Endothelial cell of umbilical vein (primary cell): ENCODE data around the gene SPEF2. TPM values are rescaled to one million over a fixed set of nuclear protein-coding genes. Genes with fewer than 3 reads are reported as not detected.

ENCODE experiments used
- BruUV-seq: library from RNA; stranded (reverse); fragments of 400-500 nt; replicated peaks from 2 replicates; lab custom pipeline; 2021; lab: Mats Ljungman, UMichigan
- CTCF ChIA-PET: fragments of 300-600, 350-600 bp; sonication (Branson Sonifier 250); formaldehyde crosslinking; loops from one replicate; lab custom pipeline; 2021; ENCODE audit warnings: antibody characterized with exemption, inconsistent platforms; lab: Charles Lee
- POLR2A ChIA-PET: fragments of 300-600, 350-600 bp; sonication (Branson Sonifier 250); formaldehyde crosslinking; loops from one replicate; lab custom pipeline; 2021; ENCODE audit warnings: antibody characterized with exemption, inconsistent platforms; lab: Charles Lee
- DNase-seq: peaks from one replicate; pipeline ENCODE4 v3.0.0-alpha.2; 2011; ENCODE audit warnings: low read depth, low spot score
- FAIRE-seq: peaks from 2 replicates; lab custom pipeline; 2011; peaks lifted over from hg19 to GRCh38; lab: Jason Lieb, UNC
- H2AFZ ChIP-seq: 2 replicates; pipeline ENCODE4 v1.6.0; 2012; ENCODE audit warnings: low read depth, low read length, control low read depth, inconsistent platforms
- H3K27ac ChIP-seq: 2 replicates; pipeline ENCODE4 v1.5.1; 2011; ENCODE audit warnings: low read depth, mild to moderate bottlenecking, control low read depth, low read length, moderate library complexity; ENCODE audit not compliant: insufficient read depth
- H3K27me3 ChIP-seq, 2 experiments: 2 replicates each; pipeline versions ENCODE4 v1.6.0 to v1.6.1; 2011; ENCODE audit warnings: low read length in 2 of 2, mixed read lengths in 1 of 2; ENCODE audit not compliant: control insufficient read depth in 2 of 2, insufficient read depth in 2 of 2
- H3K36me3 ChIP-seq, 2 experiments: 2 replicates in 1 of 2; 3 replicates in 1 of 2; pipeline ENCODE4 v1.5.1; 2011; ENCODE audit warnings: low read length in 2 of 2, mild to moderate bottlenecking in 1 of 2, moderate library complexity in 1 of 2; ENCODE audit not compliant: control insufficient read depth in 2 of 2, insufficient read depth in 2 of 2; ENCODE audit errors: extremely low read depth in 1 of 2
- H3K4me1 ChIP-seq: 3 replicates; pipeline ENCODE4 v1.5.1; 2011; ENCODE audit warnings: mild to moderate bottlenecking, low read length; ENCODE audit not compliant: control insufficient read depth, insufficient read depth; ENCODE audit errors: extremely low read depth
- H3K4me2 ChIP-seq: 2 replicates; pipeline ENCODE4 v1.6.1; 2011; ENCODE audit warnings: low read length, control low read depth, mixed read lengths; ENCODE audit not compliant: insufficient read depth
- H3K4me3 ChIP-seq, 3 experiments: fragments of 200-600 bp in 1 of 3; sonication (generic), shearing (Covaris generic) in 1 of 3; replicated peaks in 1 of 3; 2 replicates each; pipeline ENCODE4 v1.5.1; 2011 to 2016; ENCODE audit warnings: control low read depth in 3 of 3, low read length in 3 of 3, mild to moderate bottlenecking in 2 of 3, inconsistent platforms in 1 of 3, low read depth in 1 of 3, moderate library complexity in 1 of 3; ENCODE audit not compliant: insufficient read depth in 1 of 3
- H3K79me2 ChIP-seq: 2 replicates; pipeline ENCODE4 v1.6.0; 2012; ENCODE audit warnings: low read length, inconsistent platforms; ENCODE audit not compliant: control insufficient read depth, insufficient read depth
- H3K9ac ChIP-seq: replicated peaks from 2 replicates; pipeline ENCODE3; 2011; ENCODE audit warnings: low read length, control low read depth; ENCODE audit not compliant: insufficient read depth; ENCODE audit errors: extremely low read depth
- H3K9me1 ChIP-seq: replicated peaks from 3 replicates; pipeline ENCODE4 v1.6.0; 2011; ENCODE audit warnings: mild to moderate bottlenecking, low read length; ENCODE audit not compliant: control insufficient read depth, insufficient read depth; ENCODE audit errors: extremely low read depth
- H3K9me3 ChIP-seq: replicated peaks from 2 replicates; pipeline ENCODE4 v1.5.1; 2012; ENCODE audit warnings: low read length, inconsistent platforms; ENCODE audit not compliant: control insufficient read depth, insufficient read depth
- H4K20me1 ChIP-seq: replicated peaks from 2 replicates; pipeline ENCODE3; 2011; ENCODE audit warnings: mild to moderate bottlenecking, low read length; ENCODE audit not compliant: control insufficient read depth, insufficient read depth; ENCODE audit errors: extremely low read depth
- CTCF ChIP-seq, 2 donors: IDR thresholded peaks; 1 replicate in 1 of 2; 2 replicates in 1 of 2; pipeline ENCODE4 v1.5.1; 2011; ENCODE audit warnings: low read length in 2 of 2, mild to moderate bottlenecking in 2 of 2, moderate library complexity in 2 of 2, control low read depth in 1 of 2, inconsistent platforms in 1 of 2, low read depth in 1 of 2; ENCODE audit not compliant: insufficient read depth in 1 of 2; ENCODE audit errors: extremely low read depth in 1 of 2
- EZH2 ChIP-seq: IDR thresholded peaks from 2 replicates; pipeline ENCODE4 v1.6.1; 2012; ENCODE audit warnings: borderline replicate concordance, low read depth, mild to moderate bottlenecking, moderate library complexity, low read length, inconsistent platforms; ENCODE audit not compliant: severe bottlenecking
- FOS ChIP-seq: IDR thresholded peaks from 2 replicates; pipeline ENCODE4 v1.6.1; 2011; ENCODE audit warnings: mild to moderate bottlenecking, low read length, moderate library complexity, borderline replicate concordance; ENCODE audit not compliant: insufficient read depth
- GATA2 ChIP-seq: IDR thresholded peaks from 2 replicates; pipeline ENCODE4 v1.7.0; 2011; ENCODE audit warnings: low read depth, mild to moderate bottlenecking, moderate library complexity, mixed read lengths, low read length; ENCODE audit not compliant: insufficient read length, insufficient read depth
- JUN ChIP-seq: IDR thresholded peaks from 2 replicates; pipeline ENCODE4 v1.6.1; 2011; ENCODE audit warnings: borderline replicate concordance, low read depth; ENCODE audit not compliant: insufficient read length, insufficient read depth
- MAX ChIP-seq: IDR thresholded peaks from 2 replicates; pipeline ENCODE4 v1.6.1; 2011; ENCODE audit not compliant: insufficient read depth, insufficient read length
- MYC ChIP-seq: IDR thresholded peaks from one replicate; pipeline ENCODE4 v1.6.1; 2011; ENCODE audit warnings: mild to moderate bottlenecking, low read depth, low read length
- POLR2A ChIP-seq: IDR thresholded peaks from 2 replicates; pipeline ENCODE4 v1.6.1; 2012; ENCODE audit warnings: low read depth, mild to moderate bottlenecking, control low read depth, low read length
- POLR2AphosphoS5 ChIP-seq: IDR thresholded peaks from 2 replicates; pipeline ENCODE4 v1.6.1; 2012; ENCODE audit warnings: low read depth, mild to moderate bottlenecking, control low read depth, low read length, moderate library complexity; ENCODE audit not compliant: insufficient read depth
- dilution Hi-C: fragments of 300-500 bp; cut with MboI; formaldehyde crosslinking; loops from one replicate; pipeline ENCODE4 v1.15.0; 2019; ENCODE audit warnings: low sequenced_read_pairs; ENCODE audit not compliant: extremely low pct_ligation_motif_present
- intact Hi-C: fragments of 100-400 bp; cut with micrococcal nuclease; formaldehyde crosslinking; loops from one replicate; pipeline ENCODE4 v1.10.0; 2022
- polyA plus RNA-seq, 4 experiments: library from polyadenylated mRNA; depleted of rRNA in 3 of 4; stranded (reverse) in 3 of 4; unstranded in 1 of 4; fragments of >200 nt; gene quantifications; 2 replicates each; pipeline versions ENCODE4 v1.2.1 to v1.2.3, GENCODE V29; 2011 to 2012; ENCODE audit warnings: missing spikeins in 1 of 4
- total RNA-seq: library from RNA; stranded (reverse); gene quantifications from 2 replicates; pipeline ENCODE4 v1.2.3, GENCODE V29; 2021

Gene SPEF2
- total and polyA plus RNA-seq, 2 donors (not counting 3 experiments of a cell fraction or from before 2014, with no cell fraction given): 0.28 to 0.73 TPM

GRCh38 chr5:35761541-35761940 lies 143.9 kb downstream of the SPEF2 start:
- DNase-seq (no peak), FAIRE-seq (no peak)
- Histone ChIP-seq H3K27me3 (no peaks in the 10 kb centered on the region), H3K4me1 (no peaks in the 10 kb centered on the region), H3K9me3 (no peaks in the 10 kb centered on the region), H3K79me2 (no peaks in the 10 kb centered on the region), H3K4me3 (no peak overlapping the region), H2AFZ (no peak overlapping the region), H4K20me1 (no peaks in the 10 kb centered on the region), H3K27ac (no peak overlapping the region), H3K9me1 (no peaks in the 10 kb centered on the region), H3K36me3 (no peaks in the 10 kb centered on the region), H3K9ac (no peak overlapping the region), H3K4me2 (no peak overlapping the region)
- no TSS peak for BruUV-seq
- ChIA-PET POLR2A (no interaction called here), CTCF (interaction anchor here (1.3 kb wide), 1 partner anchor 165 kb away, joined by 4 read pairs; no protein-coding TSS in a partner anchor)
- dilution Hi-C loops (no loop called here), intact Hi-C loops (no loop called here)
- TF ChIP-seq JUN (no peak), POLR2AphosphoS5 (no peak), MYC (no peak), EZH2 (no peak), FOS (no peak), POLR2A (no peak), MAX (no peak), CTCF (IDR thresholded peaks at IDR 0.05; ENCODE audit: extremely low read depth in 1 of 2, insufficient read depth in 1 of 2, low read depth in 1 of 2, low read length in 2 of 2) (no peak), GATA2 (no peak)
